ENCODE measurements around the gene NRL.
A peak's percentile ranks its signal among the peaks of the same experiment; 100 is the strongest.

The NRL gene

GRCh38 chr14:24095271-24096068, 19.3 kb downstream of the NRL start:
- TF ChIP-seq ZFX (IDR thresholded peaks at IDR 0.05; ENCODE audit: borderline replicate concordance) (no peak), CTCF (IDR thresholded peaks at IDR 0.05) (no peak)
- peak overlapping the region; percentile 85 for H3K27ac ChIP-seq

GRCh38 chr14:24094841-24095270, 19.9 kb downstream of the NRL start:
- H3K27ac ChIP-seq, result peak overlapping the region; percentile 85
- TF ChIP-seq ZFX (IDR thresholded peaks at IDR 0.05; ENCODE audit: borderline replicate concordance) (no peak), CTCF (IDR thresholded peaks at IDR 0.05) (no peak)

GRCh38 chr14:24093901-24094840, 20.6 kb downstream of the NRL start, which contains the start of gene PCK2:
Gene PCK2 (plus strand): TSS chr14:24094311. CDS start chr14:24094406, 95 bp downstream.
- peak within 1 kb of the TSS; percentile 85 for H3K27ac ChIP-seq
- TF ChIP-seq CTCF (IDR thresholded peaks at IDR 0.05), result peak; percentile 16; the same call in 1 of the 2 replicates
- no peak for TF ChIP-seq ZFX (IDR thresholded peaks at IDR 0.05; ENCODE audit: borderline replicate concordance)

GRCh38 chr14:24093207-24093900, 21.4 kb downstream of the NRL start:
- no peak for TF ChIP-seq ZFX (IDR thresholded peaks at IDR 0.05; ENCODE audit: borderline replicate concordance)
- TF ChIP-seq CTCF (IDR thresholded peaks at IDR 0.05), result no peak
- H3K27ac ChIP-seq, result peak overlapping the region; percentile 85

GRCh38 chr14:24092505-24093206, 22.1 kb downstream of the NRL start:
- peak overlapping the region; percentile 85 for H3K27ac ChIP-seq
- no peak for TF ChIP-seq CTCF (IDR thresholded peaks at IDR 0.05)
- no peak for TF ChIP-seq ZFX (IDR thresholded peaks at IDR 0.05; ENCODE audit: borderline replicate concordance)

GRCh38 chr14:24092110-24092504, 22.6 kb downstream of the NRL start:
- peak overlapping the region; percentile 85; the same call in 1 of the 2 replicates for H3K27ac ChIP-seq
- no peak for TF ChIP-seq ZFX (IDR thresholded peaks at IDR 0.05; ENCODE audit: borderline replicate concordance)
- no peak for TF ChIP-seq CTCF (IDR thresholded peaks at IDR 0.05)

Data from 22Rv1 (cell line).